Activated T-cell treated with anti-CD3 and anti-CD28 coated beads, Interleukin-2, amount 50 U/mL, for 48 hours (primary cell): ENCODE results near the gene S1PR2.
A peak's percentile ranks its signal among the peaks of the same experiment; 100 is the strongest.
"Not testable (repeated sequence)": the region's sequence is repeated elsewhere in the genome, so short reads cannot be mapped to it uniquely, and the experiment has no call there.

Experiments
- DNase-seq, 2 experiments: peaks; one replicate each; pipeline ENCODE4 v3.0.0-alpha.2; 2020

S1PR2 gene

DNA sequence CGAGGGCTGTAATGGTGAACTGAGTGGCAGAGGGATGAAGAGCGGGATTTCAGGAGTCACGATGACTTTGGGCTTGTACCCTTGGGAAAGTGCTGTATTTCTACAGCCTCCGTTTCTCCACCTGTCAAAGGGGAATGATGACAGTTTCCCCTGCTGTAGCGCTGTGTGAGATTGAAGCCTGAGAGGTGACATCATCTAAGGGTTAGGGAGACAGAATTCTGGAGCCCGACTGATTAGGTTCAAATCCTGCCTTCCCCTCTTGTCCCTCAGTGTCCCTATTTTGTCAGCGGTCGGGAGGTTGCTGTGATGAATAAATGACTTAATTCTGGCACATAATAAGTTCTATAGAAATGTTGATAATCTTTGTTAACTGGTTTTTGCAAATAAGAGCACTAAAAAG lies 21.6 kb upstream of the S1PR2 start:
- no peak for DNase-seq

DNA sequence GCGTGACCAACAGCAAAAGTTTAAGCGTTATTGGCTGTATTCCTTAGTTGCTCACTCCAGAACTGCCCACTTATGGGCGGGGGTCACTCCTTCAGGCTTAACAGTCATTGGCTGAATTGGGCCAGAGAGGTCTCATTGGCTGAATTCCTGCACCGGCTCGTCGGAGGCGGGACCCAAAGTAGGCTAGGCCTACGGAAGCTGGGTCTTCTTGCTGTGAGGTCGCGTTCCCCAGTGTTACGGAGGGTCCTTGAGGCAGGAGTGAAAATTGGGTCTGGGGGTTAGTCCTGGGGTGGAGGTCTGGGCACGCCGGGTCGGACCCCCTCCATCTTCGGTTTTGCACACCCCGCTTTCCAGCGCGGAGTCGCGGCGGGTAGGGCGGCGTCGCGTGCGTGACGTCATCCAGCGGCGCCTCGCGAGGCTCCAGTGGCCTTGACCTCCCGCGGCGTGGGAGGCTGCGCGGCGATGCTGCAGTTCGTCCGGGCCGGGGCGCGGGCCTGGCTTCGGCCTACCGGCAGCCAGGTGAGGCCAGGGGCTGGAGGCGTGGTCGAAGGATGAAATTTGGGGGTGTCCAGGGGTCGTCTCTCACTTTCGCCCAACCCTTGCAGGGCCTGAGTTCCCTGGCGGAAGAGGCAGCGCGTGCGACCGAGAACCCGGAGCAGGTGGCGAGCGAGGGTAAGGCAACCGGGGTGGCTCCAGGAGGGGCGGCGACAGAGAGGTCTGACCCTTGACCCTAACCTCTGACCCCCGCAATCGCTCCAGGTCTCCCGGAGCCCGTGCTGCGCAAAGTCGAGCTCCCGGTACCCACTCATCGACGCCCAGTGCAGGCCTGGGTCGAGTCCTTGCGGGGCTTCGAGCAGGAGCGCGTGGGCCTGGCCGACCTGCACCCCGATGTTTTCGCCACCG lies 20.9 kb upstream of the S1PR2 start, which contains the start of gene MRPL4:
Gene MRPL4, plus strand, starts transcription at position 423 of the 903 bp plus-strand sequence. Its CDS starts 40 bp downstream, at position 463.
- DNase-seq, result peak; percentile 96 to 97

GRCh38 chr19:10246511-10246910 lies 15.4 kb upstream of the S1PR2 start:
- no peak for DNase-seq

DNA sequence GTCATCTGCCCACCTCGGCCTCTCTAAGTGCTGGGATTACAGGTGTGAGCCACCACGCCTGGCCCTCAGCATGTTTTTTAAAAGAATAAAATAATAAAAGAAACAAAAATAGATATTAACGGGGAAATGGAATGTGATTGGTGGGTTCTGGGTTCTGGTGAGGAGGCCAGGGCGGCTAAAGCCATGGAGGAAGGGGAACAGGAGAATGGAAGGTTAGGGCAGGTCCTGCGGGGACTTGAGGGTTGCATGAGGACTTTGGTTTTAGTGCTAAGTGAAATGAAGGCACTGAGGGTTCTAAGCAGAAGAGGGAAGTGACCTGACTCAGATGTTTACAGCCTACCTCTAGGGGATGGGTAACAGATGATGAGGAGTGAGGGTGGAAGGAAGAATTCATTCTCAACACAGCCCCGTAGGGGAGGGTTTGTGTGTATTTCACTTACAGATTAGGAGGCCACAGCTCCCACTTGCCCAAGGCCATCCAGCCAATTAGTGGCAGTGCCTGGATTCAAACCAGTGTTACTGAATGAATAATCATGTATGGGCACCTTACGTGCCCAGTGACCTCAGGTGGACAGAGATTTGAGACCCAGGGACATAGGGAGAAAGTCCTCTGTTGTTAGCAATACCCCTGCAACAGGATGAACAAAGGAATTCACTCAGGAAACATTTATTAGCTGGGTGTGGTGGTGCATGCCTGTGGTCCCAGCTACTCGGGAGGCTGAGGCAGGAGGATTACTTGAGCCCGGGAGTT lies 14.2 kb upstream of the S1PR2 start:
- DNase-seq, result no peak

DNA sequence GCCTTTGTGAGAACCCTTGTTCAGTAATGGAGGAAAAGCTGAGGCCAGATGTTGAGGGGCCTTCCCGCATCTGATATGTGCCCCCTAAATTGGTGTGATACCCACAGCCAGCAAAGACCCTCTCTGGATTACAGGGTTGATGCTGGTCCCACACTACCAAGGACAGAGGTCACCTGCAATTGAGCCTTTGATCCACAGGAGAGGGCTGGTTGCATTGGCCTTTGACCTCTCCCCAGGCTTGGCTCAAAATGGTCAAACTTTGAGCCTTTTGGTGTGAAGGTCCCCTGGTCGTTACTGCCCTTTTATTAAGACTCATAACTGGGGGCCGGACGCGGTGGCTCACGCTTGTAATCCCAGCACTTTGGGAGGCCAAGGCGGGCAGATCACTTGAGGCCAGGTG lies 12.5 kb upstream of the S1PR2 start:
- no peak for DNase-seq

DNA sequence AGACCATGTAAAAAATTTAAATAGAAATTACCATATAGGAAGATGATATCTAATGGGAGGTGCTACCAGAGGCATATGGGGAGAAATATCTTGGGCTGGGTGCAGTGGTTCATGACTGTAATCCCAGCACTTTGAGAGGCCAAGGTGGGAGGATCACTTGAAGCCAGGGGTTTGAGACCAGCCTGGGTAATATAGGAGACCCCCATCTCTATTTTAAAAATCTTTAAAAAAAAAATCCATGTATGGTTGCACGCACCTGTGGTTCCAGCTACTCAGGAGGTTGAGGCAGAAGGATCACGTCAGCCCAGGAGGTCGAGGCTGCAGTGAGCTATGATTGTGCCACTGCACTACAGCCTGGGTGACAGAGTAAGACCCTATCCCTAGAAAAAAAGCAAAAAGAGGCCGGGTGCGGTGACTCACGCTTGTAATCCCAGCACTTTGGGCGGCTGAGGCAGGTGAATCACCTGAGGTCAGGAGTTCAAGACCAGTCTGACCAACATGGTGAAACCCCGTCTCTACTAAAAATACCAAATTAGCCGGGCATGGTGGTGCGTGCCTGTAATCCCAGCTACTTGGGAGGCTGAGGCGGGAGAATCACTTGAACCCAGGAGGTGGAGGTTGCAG lies 10.8 kb upstream of the S1PR2 start:
- not testable (repeated sequence) for DNase-seq

GRCh38 chr19:10238172-10238783 lies 7.1 kb upstream of the S1PR2 start:
- no peak for DNase-seq

GRCh38 chr19:10237702-10238101 lies 6.6 kb upstream of the S1PR2 start:
- no peak for DNase-seq

DNA sequence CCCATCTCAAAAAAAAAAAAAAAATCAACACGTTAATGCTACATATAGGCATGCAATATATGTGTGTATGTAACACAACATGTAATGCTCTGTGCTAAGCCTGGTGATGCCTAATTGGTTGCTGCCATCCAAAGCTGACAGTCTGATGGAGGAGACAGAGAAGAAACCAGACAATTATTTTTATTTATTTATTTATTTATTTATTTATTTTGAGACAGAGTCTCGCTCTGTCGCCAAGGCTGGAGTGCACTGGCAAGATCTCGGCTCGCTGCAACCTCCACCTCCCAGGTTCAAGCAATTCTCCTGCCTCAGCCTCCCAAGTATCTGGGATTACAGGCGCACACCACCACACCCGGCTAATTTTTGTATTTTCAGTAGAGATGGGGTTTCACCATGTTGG lies 4.3 kb upstream of the S1PR2 start:
- not testable (repeated sequence) for DNase-seq

- DNase-seq, result no peak
These were observed 3.9 kb upstream of the S1PR2 start for GRCh38 chr19:10235003-10235402.

GRCh38 chr19:10233946-10234345 lies 2.8 kb upstream of the S1PR2 start:
- DNase-seq, result no peak

GRCh38 chr19:10231612-10232228 lies 589 bp upstream of the S1PR2 start:
- DNase-seq, result no peak

DNA sequence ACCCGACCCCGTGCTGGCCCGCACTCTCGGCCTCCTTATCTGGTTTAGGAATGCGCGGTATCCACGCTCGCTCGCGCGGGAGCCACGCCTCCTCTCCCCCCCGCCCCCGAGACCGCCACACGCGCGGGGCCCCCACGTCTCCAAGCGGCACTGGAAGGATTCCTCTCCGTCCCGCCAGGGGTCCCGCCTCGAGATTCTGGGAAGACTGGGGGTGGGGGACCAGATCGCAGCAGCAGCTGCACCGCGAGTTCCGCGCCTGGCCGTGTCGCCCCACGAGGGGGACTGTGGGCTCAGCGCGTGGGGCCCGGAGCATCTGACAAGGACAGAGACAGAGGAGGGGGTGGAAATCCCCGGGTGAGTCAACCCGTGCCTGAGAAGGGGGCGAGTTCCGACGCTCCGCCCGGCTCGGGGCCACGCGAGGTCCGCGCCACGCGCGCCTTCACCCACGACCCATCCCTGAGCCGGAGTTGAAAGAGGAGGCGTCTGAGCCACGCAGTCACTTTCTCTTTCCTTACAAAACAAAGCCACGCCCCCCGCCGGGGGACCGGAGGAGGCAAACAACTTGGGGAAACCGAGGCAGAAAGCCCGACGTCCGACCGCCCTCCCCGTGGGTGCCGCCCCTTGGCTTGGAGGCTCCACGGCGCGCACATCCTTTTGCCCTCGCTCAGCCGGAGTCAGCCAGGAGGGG lies 814 bp downstream of the S1PR2 start:
- DNase-seq, result peak; percentile 63 to 68

DNA sequence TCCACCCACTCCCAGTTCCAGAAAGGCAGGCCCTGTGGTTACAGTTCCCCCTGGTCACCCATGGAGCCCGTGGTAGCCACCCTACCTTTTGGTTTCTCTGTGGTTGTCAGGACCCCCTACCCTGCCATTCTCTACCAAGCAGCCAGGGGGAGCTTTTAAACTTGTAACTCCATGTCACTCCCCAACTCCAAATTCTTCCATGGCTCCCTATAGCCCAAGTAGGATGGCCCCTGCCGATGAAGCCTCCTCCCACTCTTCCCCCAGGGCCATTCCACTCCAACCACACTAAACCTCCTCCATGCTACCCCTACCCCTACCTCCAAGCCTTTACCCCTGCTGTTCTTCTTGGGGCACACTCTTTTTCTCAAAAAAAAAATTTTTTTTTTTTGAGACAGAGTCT lies 2.2 kb downstream of the S1PR2 start:
- peak; percentile 51 to 56 for DNase-seq

- DNase-seq, result no peak
These were observed 2.7 kb downstream of the S1PR2 start for GRCh38 chr19:10228393-10228792.

- DNase-seq, result peak; percentile 28 to 43
These were observed 3.8 kb downstream of the S1PR2 start for GRCh38 chr19:10227026-10227971.

DNA sequence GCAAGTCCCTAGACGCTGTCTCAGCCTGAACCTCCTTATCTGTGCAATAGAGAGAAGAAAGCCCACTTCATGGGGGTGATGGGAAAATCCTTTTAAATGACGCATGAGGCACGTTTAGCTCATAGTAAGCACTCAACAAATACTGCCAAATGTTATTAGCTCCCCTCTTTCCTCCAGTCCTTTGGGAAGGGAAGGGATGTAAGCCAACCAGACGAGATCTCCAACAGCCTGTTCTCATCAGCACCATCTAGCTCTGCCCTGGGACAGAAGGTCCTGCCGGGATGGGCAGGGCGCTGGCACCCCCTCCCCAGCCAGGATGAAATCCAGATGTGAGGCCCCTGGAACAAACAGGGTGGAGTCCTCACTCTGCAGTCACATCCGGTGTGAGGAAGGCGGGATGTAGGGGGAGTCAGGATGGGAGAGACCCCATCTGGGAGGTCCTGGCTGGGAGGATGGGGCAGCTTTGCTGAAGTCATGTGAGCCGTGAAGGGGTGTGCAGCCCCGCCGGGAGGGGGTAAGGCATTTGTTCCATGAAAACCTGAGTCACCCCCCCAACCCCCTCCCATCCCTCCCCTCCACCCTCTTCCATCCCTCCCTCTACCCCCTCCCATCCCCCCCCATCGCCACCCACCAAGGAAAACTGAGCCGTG lies 4.6 kb downstream of the S1PR2 start:
- no peak for DNase-seq

- DNase-seq, result no peak
These were observed 5.1 kb downstream of the S1PR2 start for GRCh38 chr19:10226021-10226375.

- no peak for DNase-seq
These were observed 6.8 kb downstream of the S1PR2 start for GRCh38 chr19:10224337-10224736.

DNA sequence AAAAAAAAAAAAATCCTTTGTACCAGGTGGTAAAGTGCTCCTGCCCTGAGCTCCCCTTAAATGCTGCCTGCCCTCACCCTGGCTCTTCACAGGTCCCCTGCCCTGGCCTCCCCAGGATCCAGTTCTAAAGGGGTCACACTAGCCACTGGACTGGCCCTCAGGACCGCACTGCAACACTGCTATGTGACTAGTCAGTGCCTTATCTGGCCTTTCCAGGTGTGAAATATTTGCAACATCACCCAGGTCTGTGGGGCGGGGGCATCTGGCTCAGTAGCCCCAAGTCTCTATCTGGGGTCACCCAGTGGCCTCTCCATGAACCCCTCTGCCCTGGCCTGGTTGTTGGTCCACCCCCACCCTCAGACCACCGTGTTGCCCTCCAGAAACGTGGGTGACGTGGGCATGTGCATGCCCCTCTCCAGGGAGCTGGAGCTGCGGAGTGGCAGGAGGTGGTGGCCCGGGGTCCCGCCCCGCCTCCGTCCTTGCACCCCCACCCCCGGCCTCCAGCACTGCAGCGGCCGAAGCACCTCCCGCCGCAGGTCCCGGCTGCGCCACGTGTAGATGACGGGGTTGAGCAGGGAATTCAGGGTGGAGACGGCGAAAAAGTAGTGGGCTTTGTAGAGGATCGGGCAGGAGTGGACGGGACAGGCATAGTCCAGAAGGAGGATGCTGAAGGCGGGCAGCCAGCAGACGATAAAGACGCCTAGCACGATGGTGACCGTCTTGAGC lies 7.5 kb downstream of the S1PR2 start:
- DNase-seq, result no peak
